Stimulated activated CD4-positive, alpha-beta T cell treated with anti-CD3 and anti-CD28 coated beads, Interleukin-12 subunit alpha, Interleukin-12 subunit beta, amount 100 ng/mL, for 4 hours (primary cell): ENCODE measurements around the gene CAMSAP2.
"Not testable (repeated sequence)": the region's sequence is repeated elsewhere in the genome, so short reads cannot be mapped to it uniquely, and the experiment has no call there.

Source experiments
- DNase-seq: peaks from one replicate; pipeline ENCODE4 v3.0.0-alpha.2; 2020

The CAMSAP2 gene

DNA sequence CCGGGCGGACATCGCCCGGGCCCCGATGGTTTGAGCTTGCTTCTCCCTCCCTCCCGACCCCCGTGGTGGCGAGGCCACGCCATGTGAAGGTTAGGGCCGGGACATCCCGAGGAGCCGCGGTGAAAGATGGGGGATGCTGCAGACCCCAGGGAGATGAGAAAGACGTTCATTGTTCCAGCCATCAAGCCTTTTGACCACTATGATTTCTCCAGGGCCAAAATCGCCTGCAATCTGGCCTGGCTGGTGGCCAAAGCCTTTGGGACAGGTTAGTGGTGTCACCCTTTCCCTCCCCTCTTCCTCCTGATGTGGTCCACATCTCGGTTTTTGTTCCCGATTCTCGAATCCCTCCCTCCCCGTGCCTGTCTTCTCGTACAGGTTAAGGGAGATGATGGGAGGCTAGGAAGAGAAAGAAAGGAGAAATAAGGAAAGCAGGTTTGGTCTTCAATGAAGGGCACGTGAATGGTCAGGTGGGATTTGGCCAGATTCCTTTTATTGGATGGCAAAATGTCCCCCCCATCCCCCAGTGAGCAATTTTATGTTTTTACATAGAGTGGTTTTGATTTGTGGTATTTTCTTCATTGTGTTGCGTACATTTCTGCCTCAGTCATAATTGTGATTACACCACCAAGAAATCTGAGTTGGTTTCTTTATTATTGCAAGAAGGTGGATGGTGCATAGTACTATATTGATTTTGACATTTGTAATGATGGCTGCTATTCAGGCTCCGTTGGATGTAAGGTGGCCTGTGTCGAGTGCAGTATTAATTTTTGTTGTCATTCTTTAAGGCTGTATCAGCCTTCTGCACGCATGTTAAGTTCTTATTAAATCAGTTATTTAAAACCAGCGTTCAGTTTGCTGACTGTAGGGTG lies 1.2 kb downstream of the CAMSAP2 start:
- DNase-seq, result no peak

- no peak for DNase-seq
These were observed 2.0 kb downstream of the CAMSAP2 start for GRCh38 chr1:200740571-200741208.

DNA sequence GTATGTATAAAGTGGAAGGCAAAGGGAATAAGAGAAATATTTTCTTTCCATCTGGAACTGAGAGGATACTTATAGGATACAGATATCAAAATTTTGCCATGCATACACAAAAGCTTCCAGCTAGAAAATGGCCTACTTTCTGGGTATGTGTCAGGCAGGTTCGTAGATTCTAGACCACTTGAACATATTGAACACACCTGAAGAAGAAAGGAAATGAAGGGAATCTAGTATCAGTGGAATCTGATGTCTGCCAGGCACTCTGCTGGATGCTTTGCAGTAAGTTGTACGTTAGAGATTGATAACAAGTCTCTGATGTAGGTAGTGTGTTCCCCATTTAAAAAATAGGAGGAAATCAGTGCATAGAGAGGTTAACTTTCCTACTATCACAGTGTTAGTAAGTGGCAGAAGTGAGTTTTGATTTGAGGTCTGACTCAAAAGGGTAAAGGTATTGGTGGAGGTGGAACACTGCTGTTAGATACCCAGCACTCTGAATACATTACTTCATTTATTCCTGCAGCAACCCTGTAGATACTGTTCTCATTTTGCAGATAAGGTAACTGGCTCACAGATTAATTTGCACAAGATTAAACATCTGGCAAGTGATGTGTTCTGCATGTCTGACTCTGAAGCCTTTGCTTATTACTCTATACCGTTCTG lies 3.0 kb downstream of the CAMSAP2 start:
- no peak for DNase-seq

- DNase-seq, result no peak
These were observed 5.5 kb downstream of the CAMSAP2 start for GRCh38 chr1:200744143-200744542.

- no peak for DNase-seq
These were observed 10.4 kb downstream of the CAMSAP2 start for GRCh38 chr1:200749090-200749489.

DNA sequence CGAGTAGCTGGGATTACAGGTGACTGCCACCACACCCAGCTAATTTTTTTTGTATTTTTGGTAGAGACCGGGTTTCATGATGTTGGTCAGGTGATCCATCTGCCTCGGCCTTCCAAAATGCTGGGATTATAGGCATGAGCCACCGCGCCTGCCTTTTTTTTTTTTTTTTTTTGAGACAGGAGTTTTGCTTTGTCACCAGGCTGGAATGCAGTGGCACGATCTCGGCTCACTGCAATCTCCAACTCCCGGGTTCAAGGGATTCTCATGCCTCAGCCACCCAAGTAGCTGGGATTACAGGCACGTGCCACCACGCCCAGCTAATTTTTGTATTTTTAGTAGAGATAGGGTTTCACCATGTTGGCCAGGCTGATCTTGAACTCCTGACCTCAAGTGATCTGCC lies 12.1 kb downstream of the CAMSAP2 start:
- not testable (repeated sequence) for DNase-seq

DNA sequence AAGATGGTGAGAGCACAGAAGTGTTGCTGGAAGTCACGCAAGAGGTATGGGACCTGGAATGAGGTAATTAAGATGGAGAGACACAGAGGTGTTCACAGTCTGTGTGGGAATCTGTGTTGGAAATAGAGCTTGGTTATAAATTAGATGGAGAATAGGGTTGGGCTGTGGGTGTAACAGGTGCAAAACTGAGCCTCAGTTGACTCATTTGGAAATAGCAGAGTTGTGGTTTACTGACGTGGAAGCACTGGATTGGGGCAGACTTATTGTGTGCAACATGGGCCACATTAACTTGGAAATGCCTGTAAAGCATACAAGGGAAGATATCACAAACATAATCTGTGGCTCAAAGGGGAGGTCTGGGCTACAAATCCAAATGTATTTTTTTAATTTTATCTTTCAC lies 13.0 kb downstream of the CAMSAP2 start:
- no peak for DNase-seq

- no peak for DNase-seq
These were observed 15.0 kb downstream of the CAMSAP2 start for GRCh38 chr1:200753650-200754198.

DNA sequence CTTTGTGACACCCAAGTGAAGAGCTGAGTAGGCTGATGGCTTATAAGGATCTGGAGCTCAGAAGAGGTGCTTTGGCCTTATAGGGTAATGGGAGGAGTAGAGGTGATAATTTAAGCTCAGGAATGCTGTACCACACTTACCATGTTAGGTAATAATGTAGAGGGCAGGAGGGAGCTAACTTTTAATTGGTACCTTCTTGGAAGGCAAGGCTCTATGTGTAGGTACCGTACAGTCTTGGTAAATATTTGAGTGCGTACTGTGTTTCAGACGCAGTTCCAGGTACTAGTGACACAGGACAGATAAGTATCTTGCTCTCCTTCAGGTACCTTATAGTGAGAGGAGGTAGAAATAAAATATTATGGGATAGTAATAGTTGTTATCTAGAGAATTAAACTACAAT lies 16.8 kb downstream of the CAMSAP2 start:
- no peak for DNase-seq

- DNase-seq, result no peak
These were observed 23.4 kb downstream of the CAMSAP2 start for GRCh38 chr1:200762089-200762488.

DNA sequence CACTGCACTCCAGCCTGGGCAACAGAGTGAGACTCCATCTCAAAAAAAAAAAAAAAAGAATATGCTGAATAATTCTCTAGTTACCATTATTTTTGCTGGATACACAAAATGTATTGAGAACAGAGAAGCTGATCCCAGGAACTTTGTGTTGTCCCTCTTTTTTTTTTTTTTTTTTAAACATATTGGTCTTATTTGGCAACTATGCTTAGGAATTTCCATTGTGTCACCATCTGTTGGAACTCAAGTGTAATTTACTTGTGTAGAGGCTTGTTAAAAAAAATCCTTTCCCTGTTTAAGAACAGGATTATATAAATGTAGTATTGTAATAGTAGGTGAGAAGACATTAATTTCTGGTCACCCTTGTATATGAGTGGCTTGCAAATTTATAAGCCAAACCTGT lies 28.6 kb downstream of the CAMSAP2 start:
- DNase-seq, result no peak

DNA sequence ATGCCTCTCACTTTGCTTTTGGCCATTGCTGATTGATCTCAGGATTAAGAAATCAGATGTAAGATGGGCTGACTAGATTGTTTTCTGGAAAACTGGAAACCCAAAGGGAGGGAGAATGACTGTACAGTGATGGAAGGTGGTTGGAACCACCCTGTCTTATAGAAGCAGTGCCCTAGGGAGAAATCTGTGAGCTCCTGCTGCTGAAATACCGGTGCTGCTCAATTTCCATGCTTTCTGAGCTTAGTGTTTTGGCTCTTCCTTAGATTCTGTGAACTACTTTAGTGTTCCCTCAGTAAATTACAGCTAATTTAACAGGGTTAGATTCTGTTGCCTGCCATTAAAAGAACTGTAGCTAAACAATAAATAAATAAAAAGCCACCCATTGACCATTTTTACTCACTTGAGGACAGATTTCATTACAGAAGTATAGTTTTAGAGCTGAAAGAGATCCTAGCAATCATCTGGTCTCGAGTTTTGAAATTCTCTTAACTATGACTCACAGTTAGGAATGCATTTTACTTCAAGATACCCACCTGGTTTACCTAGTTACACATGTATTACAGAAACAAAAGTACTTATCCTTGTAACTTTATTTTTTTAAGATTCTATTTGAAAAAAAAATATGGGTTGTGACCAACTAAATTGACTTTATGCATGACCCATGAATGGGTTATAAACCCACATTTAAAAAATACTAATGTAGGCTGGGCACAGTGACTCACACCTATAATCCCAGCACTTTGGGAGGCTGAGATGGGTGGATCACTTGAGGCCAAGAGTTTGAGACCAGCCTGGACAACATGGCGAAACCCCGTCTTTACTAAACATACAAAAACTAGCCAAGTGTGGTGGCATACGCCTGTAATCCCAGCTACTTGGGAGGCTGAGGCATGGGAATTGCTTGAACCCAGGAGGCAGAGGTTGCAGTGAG lies 33.2 kb downstream of the CAMSAP2 start:
- DNase-seq, result no peak

- no peak for DNase-seq
These were observed 35.6 kb downstream of the CAMSAP2 start for GRCh38 chr1:200774311-200774710.

GRCh38 chr1:200774735-200775444 lies 36.2 kb downstream of the CAMSAP2 start:
- no peak for DNase-seq

DNA sequence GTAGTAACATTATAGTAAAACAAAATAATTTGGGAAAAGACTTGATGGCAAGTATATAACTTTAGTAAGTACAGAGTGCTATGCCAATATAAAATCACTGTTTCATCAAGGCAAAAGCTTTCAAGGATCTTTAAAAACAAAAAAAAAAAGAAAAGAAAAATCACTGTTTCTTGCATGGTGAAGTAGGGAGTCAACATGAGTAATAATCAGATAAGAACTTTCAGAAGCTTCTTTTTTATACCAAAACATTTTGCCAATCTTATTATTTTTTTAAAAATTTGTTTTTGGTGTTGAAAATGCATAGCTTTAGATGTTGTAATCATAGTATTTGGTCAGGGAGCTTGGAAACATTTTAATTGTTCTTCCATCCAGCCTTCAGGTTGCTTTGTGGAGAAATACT lies 37.2 kb downstream of the CAMSAP2 start:
- no peak for DNase-seq

GRCh38 chr1:200776949-200777348 lies 38.3 kb downstream of the CAMSAP2 start:
- DNase-seq, result no peak

DNA sequence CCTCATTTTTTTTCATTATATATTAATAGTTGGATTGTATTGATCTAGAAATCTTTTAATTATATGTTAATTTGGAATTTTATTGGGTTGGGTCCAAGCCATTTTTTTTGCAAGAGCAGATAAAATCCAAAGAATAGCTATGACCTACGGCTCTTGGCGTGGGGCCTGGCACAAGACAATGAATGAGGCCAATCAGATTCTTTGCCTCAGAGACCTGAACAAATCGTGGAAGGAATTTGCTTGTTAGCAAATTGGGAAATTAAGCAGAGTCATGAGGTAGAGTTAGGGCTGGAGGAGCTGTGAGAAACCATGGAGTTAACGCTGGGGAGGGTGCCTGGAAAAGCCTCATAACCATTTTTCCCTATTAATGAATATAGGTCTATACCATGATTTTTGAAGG lies 40.1 kb downstream of the CAMSAP2 start:
- no peak for DNase-seq

- no peak for DNase-seq
These were observed 40.6 kb downstream of the CAMSAP2 start for GRCh38 chr1:200779326-200779725.

- DNase-seq, result no peak
These were observed 42.1 kb downstream of the CAMSAP2 start for GRCh38 chr1:200780545-200781369.

DNA sequence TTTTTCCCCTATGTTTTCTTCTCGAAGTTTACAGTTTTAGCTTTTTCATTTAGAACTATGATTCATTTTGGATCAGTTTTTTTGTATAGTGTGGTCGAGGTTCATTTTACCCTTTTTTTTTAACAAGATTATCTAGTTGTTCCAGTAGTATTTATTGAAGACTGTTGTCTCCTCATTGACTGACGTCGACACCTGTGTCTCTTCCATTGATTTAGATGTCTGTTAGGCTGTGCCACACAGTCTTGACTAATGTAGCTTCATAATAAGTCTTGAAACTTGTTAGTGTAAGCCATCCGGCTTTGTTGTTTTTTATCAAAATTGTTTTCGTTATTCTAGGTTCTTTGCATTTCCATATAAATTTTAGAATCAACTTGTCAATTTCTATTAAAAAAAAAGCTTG lies 45.2 kb downstream of the CAMSAP2 start:
- no peak for DNase-seq

DNA sequence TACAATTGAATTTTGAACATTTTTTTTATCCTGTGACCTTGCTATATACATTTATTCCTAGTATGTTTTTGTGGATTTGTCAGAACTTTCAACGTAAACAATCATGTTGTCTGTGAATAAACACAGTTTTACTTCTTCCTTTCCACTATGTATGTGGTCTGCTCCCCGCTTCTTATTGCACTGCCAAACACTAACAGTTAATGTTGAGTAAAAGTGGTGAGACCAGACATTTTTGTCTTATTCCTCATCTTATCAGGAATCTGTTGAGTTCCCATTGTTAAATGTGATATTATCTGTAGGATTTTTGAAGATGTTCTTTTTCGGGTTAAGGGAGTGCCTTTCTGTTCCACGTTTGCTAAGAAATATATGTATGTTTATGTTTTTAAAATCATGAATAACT lies 45.9 kb downstream of the CAMSAP2 start:
- DNase-seq, result no peak
